Measurements from ENCODE around the gene WFDC12.

Gene WFDC12

DNA sequence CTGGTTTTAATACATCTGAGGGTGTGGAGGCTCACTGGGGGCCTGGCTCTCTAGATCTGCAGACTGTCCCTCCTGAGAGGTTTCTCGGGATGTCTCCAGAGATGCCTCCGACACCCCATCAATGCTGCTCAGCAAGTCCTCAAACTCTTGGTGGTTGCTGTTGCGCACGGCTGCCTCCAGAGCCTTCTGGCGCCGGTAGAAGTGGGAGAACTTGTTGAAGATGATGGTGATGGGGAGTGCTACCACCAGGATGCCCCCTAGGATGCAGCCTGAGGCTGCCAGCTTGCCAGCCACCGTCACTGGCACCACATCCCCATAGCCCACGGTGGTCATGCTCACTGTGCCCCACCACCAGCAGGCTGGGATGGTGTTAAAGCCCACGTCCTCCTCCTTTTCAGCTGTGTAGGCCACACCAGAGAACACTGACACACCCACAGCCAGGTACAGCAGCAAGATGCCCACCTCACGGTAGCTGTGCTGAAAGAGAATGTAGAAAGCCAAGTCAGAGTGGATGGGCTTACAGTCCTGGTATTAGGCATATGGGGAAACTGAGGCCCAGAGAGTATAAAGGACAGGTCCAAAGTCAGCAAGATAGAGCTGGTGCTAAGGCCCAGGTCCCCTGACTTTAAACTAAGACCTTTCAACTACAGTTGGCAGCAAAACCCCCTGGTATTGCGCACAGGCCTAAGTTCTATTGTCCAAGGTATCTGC lies 29.2 kb downstream of the WFDC12 start:
- peak; percentile 14; the same call in 2 of the 3 replicates for ATAC-seq

DNA sequence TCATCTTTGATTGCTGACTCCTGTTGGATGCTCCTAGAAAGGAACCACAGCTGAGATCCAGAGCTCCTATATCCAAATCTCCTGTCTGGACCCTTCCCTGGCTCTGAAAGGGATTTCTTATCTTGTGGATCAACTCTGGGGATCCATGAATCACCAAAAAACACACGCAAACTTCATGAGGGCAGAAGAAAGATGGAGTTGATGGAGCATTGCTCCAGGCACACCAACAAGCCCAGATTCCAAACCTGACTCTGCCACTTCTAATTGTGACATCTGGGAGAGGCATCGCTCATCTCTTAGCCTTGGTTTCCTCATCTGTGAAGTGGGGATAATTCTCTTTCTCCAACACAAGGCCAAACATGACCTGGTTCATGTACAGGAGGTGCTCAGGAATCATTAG lies 30.1 kb downstream of the WFDC12 start:
- TF ChIP-seq OSR1 (CRISPR knock-in tag; IDR thresholded peaks at IDR 0.05) = no peak
- TF ChIP-seq, protein P1, sequence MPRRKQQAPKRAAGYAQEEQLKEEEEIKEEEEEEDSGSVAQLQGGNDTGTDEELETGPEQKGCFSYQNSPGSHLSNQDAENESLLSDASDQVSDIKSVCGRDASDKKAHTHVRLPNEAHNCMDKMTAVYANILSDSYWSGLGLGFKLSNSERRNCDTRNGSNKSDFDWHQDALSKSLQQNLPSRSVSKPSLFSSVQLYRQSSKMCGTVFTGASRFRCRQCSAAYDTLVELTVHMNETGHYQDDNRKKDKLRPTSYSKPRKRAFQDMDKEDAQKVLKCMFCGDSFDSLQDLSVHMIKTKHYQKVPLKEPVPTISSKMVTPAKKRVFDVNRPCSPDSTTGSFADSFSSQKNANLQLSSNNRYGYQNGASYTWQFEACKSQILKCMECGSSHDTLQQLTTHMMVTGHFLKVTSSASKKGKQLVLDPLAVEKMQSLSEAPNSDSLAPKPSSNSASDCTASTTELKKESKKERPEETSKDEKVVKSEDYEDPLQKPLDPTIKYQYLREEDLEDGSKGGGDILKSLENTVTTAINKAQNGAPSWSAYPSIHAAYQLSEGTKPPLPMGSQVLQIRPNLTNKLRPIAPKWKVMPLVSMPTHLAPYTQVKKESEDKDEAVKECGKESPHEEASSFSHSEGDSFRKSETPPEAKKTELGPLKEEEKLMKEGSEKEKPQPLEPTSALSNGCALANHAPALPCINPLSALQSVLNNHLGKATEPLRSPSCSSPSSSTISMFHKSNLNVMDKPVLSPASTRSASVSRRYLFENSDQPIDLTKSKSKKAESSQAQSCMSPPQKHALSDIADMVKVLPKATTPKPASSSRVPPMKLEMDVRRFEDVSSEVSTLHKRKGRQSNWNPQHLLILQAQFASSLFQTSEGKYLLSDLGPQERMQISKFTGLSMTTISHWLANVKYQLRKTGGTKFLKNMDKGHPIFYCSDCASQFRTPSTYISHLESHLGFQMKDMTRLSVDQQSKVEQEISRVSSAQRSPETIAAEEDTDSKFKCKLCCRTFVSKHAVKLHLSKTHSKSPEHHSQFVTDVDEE (CRISPR knock-in tag; IDR thresholded peaks at IDR 0.05) = no peak
- no peak for ATAC-seq

More for the DNA sequence above, 29.2 kb downstream of the WFDC12 start:
- TF ChIP-seq RARB (CRISPR knock-in tag; IDR thresholded peaks at IDR 0.05) (no peak), ZNF70 (CRISPR knock-in tag; IDR thresholded peaks at IDR 0.05) (no peak), TCF4 (CRISPR knock-in tag; IDR thresholded peaks at IDR 0.05; ENCODE audit: borderline replicate concordance) (no peak), TOX (CRISPR knock-in tag; IDR thresholded peaks at IDR 0.05; ENCODE audit: borderline replicate concordance) (no peak), ISL1 (CRISPR knock-in tag; IDR thresholded peaks at IDR 0.05) (no peak), ARNTL (CRISPR knock-in tag; IDR thresholded peaks at IDR 0.05; ENCODE audit: borderline replicate concordance, low read depth) (no peak), ZFP3 (CRISPR knock-in tag; IDR thresholded peaks at IDR 0.05) (no peak), ZFP30 (CRISPR knock-in tag; IDR thresholded peaks at IDR 0.05) (no peak), ESRRG (CRISPR knock-in tag; IDR thresholded peaks at IDR 0.05) (no peak)
- TF ChIP-seq, protein P1 (CRISPR knock-in tag; IDR thresholded peaks at IDR 0.05) = no peak
- TF ChIP-seq, protein P2, sequence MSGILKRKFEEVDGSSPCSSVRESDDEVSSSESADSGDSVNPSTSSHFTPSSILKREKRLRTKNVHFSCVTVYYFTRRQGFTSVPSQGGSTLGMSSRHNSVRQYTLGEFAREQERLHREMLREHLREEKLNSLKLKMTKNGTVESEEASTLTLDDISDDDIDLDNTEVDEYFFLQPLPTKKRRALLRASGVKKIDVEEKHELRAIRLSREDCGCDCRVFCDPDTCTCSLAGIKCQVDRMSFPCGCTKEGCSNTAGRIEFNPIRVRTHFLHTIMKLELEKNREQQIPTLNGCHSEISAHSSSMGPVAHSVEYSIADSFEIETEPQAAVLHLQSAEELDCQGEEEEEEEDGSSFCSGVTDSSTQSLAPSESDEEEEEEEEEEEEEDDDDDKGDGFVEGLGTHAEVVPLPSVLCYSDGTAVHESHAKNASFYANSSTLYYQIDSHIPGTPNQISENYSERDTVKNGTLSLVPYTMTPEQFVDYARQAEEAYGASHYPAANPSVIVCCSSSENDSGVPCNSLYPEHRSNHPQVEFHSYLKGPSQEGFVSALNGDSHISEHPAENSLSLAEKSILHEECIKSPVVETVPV (CRISPR knock-in tag; IDR thresholded peaks at IDR 0.05) = no peak
- TF ChIP-seq, protein P3, sequence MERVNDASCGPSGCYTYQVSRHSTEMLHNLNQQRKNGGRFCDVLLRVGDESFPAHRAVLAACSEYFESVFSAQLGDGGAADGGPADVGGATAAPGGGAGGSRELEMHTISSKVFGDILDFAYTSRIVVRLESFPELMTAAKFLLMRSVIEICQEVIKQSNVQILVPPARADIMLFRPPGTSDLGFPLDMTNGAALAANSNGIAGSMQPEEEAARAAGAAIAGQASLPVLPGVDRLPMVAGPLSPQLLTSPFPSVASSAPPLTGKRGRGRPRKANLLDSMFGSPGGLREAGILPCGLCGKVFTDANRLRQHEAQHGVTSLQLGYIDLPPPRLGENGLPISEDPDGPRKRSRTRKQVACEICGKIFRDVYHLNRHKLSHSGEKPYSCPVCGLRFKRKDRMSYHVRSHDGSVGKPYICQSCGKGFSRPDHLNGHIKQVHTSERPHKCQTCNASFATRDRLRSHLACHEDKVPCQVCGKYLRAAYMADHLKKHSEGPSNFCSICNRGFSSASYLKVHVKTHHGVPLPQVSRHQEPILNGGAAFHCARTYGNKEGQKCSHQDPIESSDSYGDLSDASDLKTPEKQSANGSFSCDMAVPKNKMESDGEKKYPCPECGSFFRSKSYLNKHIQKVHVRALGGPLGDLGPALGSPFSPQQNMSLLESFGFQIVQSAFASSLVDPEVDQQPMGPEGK (CRISPR knock-in tag; IDR thresholded peaks at IDR 0.05; ENCODE audit: borderline replicate concordance) = no peak

DNA sequence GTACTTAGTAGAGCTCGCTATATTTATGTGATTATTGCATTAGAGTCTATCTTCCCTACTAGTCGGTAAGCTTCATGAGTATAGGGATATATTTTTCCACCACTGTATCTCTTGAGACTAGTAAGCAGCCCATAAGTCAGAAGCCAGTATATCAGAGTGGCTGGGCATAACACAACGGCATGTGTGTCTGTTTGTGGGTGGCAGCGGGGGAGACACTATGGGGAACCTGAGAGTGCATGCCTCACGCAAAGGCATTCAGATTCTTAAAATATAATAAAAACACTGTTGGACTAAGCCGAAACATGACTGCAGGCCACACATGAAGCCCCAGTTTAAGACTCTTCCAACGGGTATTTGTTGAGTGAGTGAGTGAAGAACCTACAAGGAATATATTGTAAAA lies 31.4 kb downstream of the WFDC12 start:
- TF ChIP-seq PPARA (CRISPR knock-in tag; IDR thresholded peaks at IDR 0.05; ENCODE audit: borderline replicate concordance) = no peak
- TF ChIP-seq ARNTL (CRISPR knock-in tag; IDR thresholded peaks at IDR 0.05; ENCODE audit: borderline replicate concordance, low read depth) = no peak
- TF ChIP-seq, protein P4, sequence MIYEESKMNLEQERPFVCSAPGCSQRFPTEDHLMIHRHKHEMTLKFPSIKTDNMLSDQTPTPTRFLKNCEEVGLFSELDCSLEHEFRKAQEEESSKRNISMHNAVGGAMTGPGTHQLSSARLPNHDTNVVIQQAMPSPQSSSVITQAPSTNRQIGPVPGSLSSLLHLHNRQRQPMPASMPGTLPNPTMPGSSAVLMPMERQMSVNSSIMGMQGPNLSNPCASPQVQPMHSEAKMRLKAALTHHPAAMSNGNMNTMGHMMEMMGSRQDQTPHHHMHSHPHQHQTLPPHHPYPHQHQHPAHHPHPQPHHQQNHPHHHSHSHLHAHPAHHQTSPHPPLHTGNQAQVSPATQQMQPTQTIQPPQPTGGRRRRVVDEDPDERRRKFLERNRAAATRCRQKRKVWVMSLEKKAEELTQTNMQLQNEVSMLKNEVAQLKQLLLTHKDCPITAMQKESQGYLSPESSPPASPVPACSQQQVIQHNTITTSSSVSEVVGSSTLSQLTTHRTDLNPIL (CRISPR knock-in tag; IDR thresholded peaks at IDR 0.05; ENCODE audit: low read depth) = no peak
- no peak for TF ChIP-seq SNAI2 (CRISPR knock-in tag; IDR thresholded peaks at IDR 0.05)
- TF ChIP-seq ESRRG (CRISPR knock-in tag; IDR thresholded peaks at IDR 0.05) = no peak
- TF ChIP-seq ZNF8 (CRISPR knock-in tag; IDR thresholded peaks at IDR 0.05) = no peak
- no peak for TF ChIP-seq TOX (CRISPR knock-in tag; IDR thresholded peaks at IDR 0.05; ENCODE audit: borderline replicate concordance)
- TF ChIP-seq, protein P1 (CRISPR knock-in tag; IDR thresholded peaks at IDR 0.05) = no peak
- TF ChIP-seq ZNF70 (CRISPR knock-in tag; IDR thresholded peaks at IDR 0.05) = no peak
- no peak for TF ChIP-seq ZC3H10 (CRISPR knock-in tag; IDR thresholded peaks at IDR 0.05)
- no peak for ATAC-seq

Data from SK-N-SH treated with all-trans-retinoic acid at 6 μM for 48 hours (cell line).